Colonic mucosa (tissue), 4 donors: Measurements from ENCODE around the gene HERC2. TPM values are rescaled to one million over a fixed set of nuclear protein-coding genes. Genes with fewer than 3 reads are reported as not detected.

Experiments used
- DNase-seq: peaks from one replicate; pipeline ENCODE4 v3.0.0-alpha.2; 2020
- H3K27ac ChIP-seq: fragments of 200-600 bp; one replicate; pipeline ENCODE4 v1.8.0; 2021
- H3K27me3 ChIP-seq: fragments of 200-600 bp; one replicate; pipeline ENCODE4 v1.8.0; 2021
- H3K36me3 ChIP-seq: fragments of 200-600 bp; one replicate; pipeline ENCODE4 v1.8.0; 2021
- H3K4me1 ChIP-seq: fragments of 200-600 bp; one replicate; pipeline ENCODE4 v1.8.0; 2021; ENCODE audit warnings: mild to moderate bottlenecking
- H3K4me3 ChIP-seq: fragments of 200-600 bp; one replicate; pipeline ENCODE4 v1.8.0; 2021
- H3K9ac ChIP-seq, 2 donors: one replicate each; pipeline ENCODE4 v1.7.0; 2013; ENCODE audit warnings: control low read depth in 2 of 2, low read depth in 2 of 2, low read length in 2 of 2
- H3K9me3 ChIP-seq: fragments of 200-600 bp; one replicate; pipeline ENCODE4 v1.8.0; 2021
- intact Hi-C: fragments of 100-400 bp; cut with DNase I; formaldehyde crosslinking; loops from one replicate; pipeline ENCODE4 v1.14.1; 2022
- total RNA-seq, 2 donors: library from RNA; stranded (reverse); fragmentation: NEBNext Ultra II Directional in 1 of 2; extraction: Animal tissue kit (Norgen Biotek cat#: 25700) in 1 of 2; gene quantifications; one replicate each; pipeline ENCODE4 v1.2.1, GENCODE V29; 2021
- TF ChIP-seq, protein P1 (sequence below): fragments of 200-600 bp; IDR thresholded peaks from one replicate; pipeline ENCODE4 v1.8.0; 2022; ENCODE audit warnings: antibody characterized with exemption, mild to moderate bottlenecking
- donor health status: healthy.
- donor health status: DM: no; HTN: no; CAD: no.
- donor health status: DM: no; HTN: no; CAD: no.

The HERC2 gene
- total RNA-seq, 2 donors from 2014 or later: 50.8 to 71.2 TPM

GRCh38 chr15:28267727-28268126, 54.3 kb downstream of the HERC2 start:
- Histone ChIP-seq H3K4me1 (no peaks in the 10 kb centered on the region), H3K4me3 (no peak overlapping the region), H3K9me3 (no peaks in the 10 kb centered on the region), H3K36me3 (peaks cover 9% of the 10 kb centered on the region), H3K27me3 (no peaks in the 10 kb centered on the region), H3K27ac (no peak overlapping the region), H3K9ac (no peak overlapping the region)
- TF ChIP-seq, protein P1, sequence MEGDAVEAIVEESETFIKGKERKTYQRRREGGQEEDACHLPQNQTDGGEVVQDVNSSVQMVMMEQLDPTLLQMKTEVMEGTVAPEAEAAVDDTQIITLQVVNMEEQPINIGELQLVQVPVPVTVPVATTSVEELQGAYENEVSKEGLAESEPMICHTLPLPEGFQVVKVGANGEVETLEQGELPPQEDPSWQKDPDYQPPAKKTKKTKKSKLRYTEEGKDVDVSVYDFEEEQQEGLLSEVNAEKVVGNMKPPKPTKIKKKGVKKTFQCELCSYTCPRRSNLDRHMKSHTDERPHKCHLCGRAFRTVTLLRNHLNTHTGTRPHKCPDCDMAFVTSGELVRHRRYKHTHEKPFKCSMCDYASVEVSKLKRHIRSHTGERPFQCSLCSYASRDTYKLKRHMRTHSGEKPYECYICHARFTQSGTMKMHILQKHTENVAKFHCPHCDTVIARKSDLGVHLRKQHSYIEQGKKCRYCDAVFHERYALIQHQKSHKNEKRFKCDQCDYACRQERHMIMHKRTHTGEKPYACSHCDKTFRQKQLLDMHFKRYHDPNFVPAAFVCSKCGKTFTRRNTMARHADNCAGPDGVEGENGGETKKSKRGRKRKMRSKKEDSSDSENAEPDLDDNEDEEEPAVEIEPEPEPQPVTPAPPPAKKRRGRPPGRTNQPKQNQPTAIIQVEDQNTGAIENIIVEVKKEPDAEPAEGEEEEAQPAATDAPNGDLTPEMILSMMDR: no peak
- DNase-seq: no peak
- intact Hi-C loops: no loop called here

DNA sequence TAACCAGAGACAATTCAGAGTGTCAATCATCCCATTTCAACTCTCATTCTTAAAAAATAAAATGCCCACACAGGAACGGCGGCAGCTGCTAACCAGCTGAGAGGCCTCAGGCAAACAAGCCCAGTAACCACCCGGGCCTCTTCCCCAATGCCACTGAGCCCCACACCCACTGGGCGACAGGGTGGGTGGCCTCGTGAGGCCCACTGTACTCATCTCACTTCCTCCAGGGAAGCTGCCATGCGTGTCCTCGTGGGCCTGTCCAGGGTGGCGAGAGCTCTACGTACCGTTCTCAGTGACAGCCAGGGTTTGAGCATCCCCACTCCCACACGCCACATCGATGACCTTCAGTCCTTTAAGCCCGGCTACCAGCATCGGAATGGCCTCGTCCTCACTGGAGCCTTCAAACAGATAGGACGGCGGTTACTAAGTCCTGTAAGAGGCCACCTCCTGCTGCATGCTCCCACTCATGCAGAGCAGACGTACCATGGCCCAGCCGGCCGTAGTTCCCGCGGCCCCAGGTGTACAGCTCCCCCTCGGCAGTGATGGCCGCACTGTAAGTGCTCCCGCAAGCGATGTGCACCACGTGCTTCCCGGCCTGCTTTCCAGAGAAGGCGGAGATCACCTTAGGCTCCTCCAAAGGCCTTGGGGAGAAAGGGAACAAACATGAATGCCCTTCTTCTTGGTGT, 56.5 kb downstream of the HERC2 start:
- TF ChIP-seq, protein P1: no peak
- peaks cover 9% of the 10 kb centered on the region for H3K36me3 ChIP-seq
- H3K27ac ChIP-seq: no peak overlapping the region
- no peaks in the 10 kb centered on the region for H3K27me3 ChIP-seq
- H3K4me3 ChIP-seq: no peak overlapping the region
- no peak overlapping the region for H3K9ac ChIP-seq
- intact Hi-C loops: no loop called here
- H3K4me1 ChIP-seq: no peaks in the 10 kb centered on the region
- no peak for DNase-seq
- no peaks in the 10 kb centered on the region for H3K9me3 ChIP-seq

DNA sequence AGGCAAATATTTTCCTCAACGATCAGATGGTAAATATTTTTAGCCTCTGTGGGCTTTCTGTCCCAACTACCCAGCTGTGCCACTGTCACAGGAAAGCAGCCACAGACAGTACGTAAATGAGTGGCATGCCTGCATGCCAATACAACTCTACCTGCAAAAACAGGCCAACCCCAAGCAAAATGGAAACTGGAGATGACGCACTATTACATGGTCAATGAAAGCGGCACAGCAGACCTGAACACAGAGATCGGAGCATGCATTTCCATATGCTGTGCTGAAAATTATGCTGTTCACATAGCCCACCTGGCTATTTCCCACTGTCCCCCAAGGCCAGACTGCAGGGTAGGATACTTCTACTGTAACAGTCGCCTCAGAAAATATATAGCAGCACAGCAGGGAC, 57.8 kb downstream of the HERC2 start:
- peaks cover 9% of the 10 kb centered on the region for H3K36me3 ChIP-seq

GRCh38 chr15:28262438-28262837, 59.5 kb downstream of the HERC2 start:
- H3K9ac ChIP-seq: no peak overlapping the region
- no peak overlapping the region for H3K4me3 ChIP-seq
- no peaks in the 10 kb centered on the region for H3K4me1 ChIP-seq
- no peaks in the 10 kb centered on the region for H3K9me3 ChIP-seq
- peaks cover 5% of the 10 kb centered on the region for H3K36me3 ChIP-seq
- intact Hi-C loops: no loop called here
- DNase-seq: no peak
- TF ChIP-seq, protein P1: no peak
- H3K27ac ChIP-seq: no peak overlapping the region
- H3K27me3 ChIP-seq: no peaks in the 10 kb centered on the region

More for the DNA sequence above, 57.8 kb downstream of the HERC2 start:
- no peak overlapping the region for H3K9ac ChIP-seq
- no peak overlapping the region for H3K27ac ChIP-seq
- intact Hi-C loops: no loop called here
- no peaks in the 10 kb centered on the region for H3K27me3 ChIP-seq
- no peak overlapping the region for H3K4me3 ChIP-seq
- H3K4me1 ChIP-seq: no peaks in the 10 kb centered on the region
- no peaks in the 10 kb centered on the region for H3K9me3 ChIP-seq
- TF ChIP-seq, protein P1: no peak
- DNase-seq: no peak

- Histone ChIP-seq H3K36me3 (no peaks in the 10 kb centered on the region), H3K27ac (no peak overlapping the region), H3K27me3 (no peaks in the 10 kb centered on the region), H3K4me1 (no peaks in the 10 kb centered on the region), H3K9me3 (no peaks in the 10 kb centered on the region), H3K9ac (no peak overlapping the region), H3K4me3 (no peak overlapping the region)
- no peak for DNase-seq
- TF ChIP-seq, protein P1: no peak
- intact Hi-C loops: no loop called here
Observed at GRCh38 chr15:28260722-28261121, 61.3 kb downstream of the HERC2 start.
